Airway epithelial cell (primary cell): Measurements from ENCODE around the gene IL1B. TPM values are rescaled to one million over a fixed set of nuclear protein-coding genes. Genes with fewer than 3 reads are reported as not detected.

Source experiments
- total RNA-seq: library from RNA; depleted of rRNA; stranded (reverse); fragments of >200 nt; gene quantifications from 2 replicates; pipeline ENCODE4 v1.2.3, GENCODE V29; 2015

The IL1B gene
- 63.4 and 95.6 TPM in 2 replicates for total RNA-seq

GRCh38 chr2:112836695-112837117, at the start of gene IL1B:
Gene IL1B (minus strand): TSS chr2:112836779. CDS start chr2:112836229, 550 bp downstream.

GRCh38 chr2:112784199-112785189, 52.1 kb downstream of the IL1B start, which contains the start of gene IL1A:
Gene IL1A (minus strand): TSS chr2:112784493. CDS start chr2:112783770, 723 bp downstream.

Other genes starting within 250 kb of the IL1B start
- 56.9 and 72.2 TPM in 2 replicates for gene SLC20A1, start 190.8 kb downstream of the IL1B start, total RNA-seq
- not detected in 2 replicates for gene NT5DC4, start 115.8 kb downstream of the IL1B start, total RNA-seq
- gene CKAP2L, start 72.2 kb downstream of the IL1B start, total RNA-seq = 10.9 and 15.3 TPM in 2 replicates
- gene IL1A, start 52.3 kb downstream of the IL1B start, total RNA-seq = 37.0 and 43.8 TPM in 2 replicates
- gene IL37, start 74.4 kb upstream of the IL1B start, total RNA-seq = not detected in 2 replicates
- 15.7 and 18.5 TPM in 2 replicates for gene IL36G, start 141.2 kb upstream of the IL1B start, total RNA-seq
- not detected in 2 replicates for gene IL36A, start 168.7 kb upstream of the IL1B start, total RNA-seq
- gene IL36B, start 216.1 kb upstream of the IL1B start, total RNA-seq = not detected in 2 replicates
- 9.6 and 11.6 TPM in 2 replicates for gene IL36RN, start 222.4 kb upstream of the IL1B start, total RNA-seq
- gene IL1F10, start 231.2 kb upstream of the IL1B start, total RNA-seq = 0.78 TPM in 1 of 2 replicates, not detected in the other